T-cell (primary cell): Measurements from ENCODE around the gene FMN1. TPM values are rescaled to one million over a fixed set of nuclear protein-coding genes. Genes with fewer than 3 reads are reported as not detected.
A peak's percentile ranks its signal among the peaks of the same experiment; 100 is the strongest.

Experiments
- ATAC-seq, 4 experiments: fragments of 200-7000 bp in 3 of 4; fragments of 150-1000 bp in 1 of 4; cut with Tn5 transposase; replicated peaks in 1 of 4; 1 replicate in 3 of 4; 2 replicates in 1 of 4; pipeline ENCODE4 v1.10.0; 2021; ENCODE audit warnings: moderate library complexity in 3 of 4, mild to moderate bottlenecking in 2 of 4, moderate number of reproducible peaks in 1 of 4
- CTCF ChIA-PET, 2 donors: fragments of 300-600 bp; sonication (Branson Sonifier 250); formaldehyde crosslinking; loops; one replicate each; lab custom pipeline; 2022; ENCODE audit warnings: antibody characterized with exemption in 2 of 2; lab: Charles Lee
- POLR2A ChIA-PET, 2 donors: fragments of 300-600 bp; sonication (Branson Sonifier 250); formaldehyde crosslinking; loops; one replicate each; lab custom pipeline; 2022; ENCODE audit warnings: antibody characterized with exemption in 2 of 2; lab: Charles Lee
- DNase-seq, 35 experiments: peaks; one replicate each; pipeline versions ENCODE4 v3.0.0 to v3.0.0-alpha.2; 2013 to 2023
- H3K27ac ChIP-seq: one replicate; pipeline ENCODE4 v1.5.1; 2013; ENCODE audit warnings: low read length
- H3K27me3 ChIP-seq, 2 experiments: replicated peaks in 1 of 2; 1 replicate in 1 of 2; 2 replicates in 1 of 2; pipeline versions ENCODE4 v1.6.1 to v1.7.0; 2013; ENCODE audit warnings: low read length in 1 of 2, mixed read lengths in 1 of 2; ENCODE audit not compliant: control insufficient read depth in 2 of 2, insufficient read depth in 2 of 2; ENCODE audit errors: extremely low read depth in 1 of 2
- H3K36me3 ChIP-seq, 2 donors: 1 replicate in 1 of 2; 2 replicates in 1 of 2; pipeline versions ENCODE4 v1.6.1 to v1.7.0; 2013; ENCODE audit warnings: low read length in 1 of 2; ENCODE audit not compliant: control insufficient read depth in 2 of 2, insufficient read depth in 1 of 2; ENCODE audit errors: extremely low read depth in 1 of 2
- H3K4me1 ChIP-seq, 2 experiments: 1 replicate in 1 of 2; 2 replicates in 1 of 2; pipeline versions ENCODE4 v1.6.1 to v1.7.0; 2013; ENCODE audit warnings: low read length in 2 of 2, mixed read lengths in 1 of 2; ENCODE audit not compliant: insufficient read depth in 2 of 2, control insufficient read depth in 1 of 2; ENCODE audit errors: extremely low read depth in 1 of 2
- H3K4me3 ChIP-seq, 2 donors: 1 replicate in 1 of 2; 2 replicates in 1 of 2; pipeline versions ENCODE4 v1.5.1 to v1.7.0; 2013; ENCODE audit warnings: mild to moderate bottlenecking in 2 of 2, low read length in 1 of 2, moderate library complexity in 1 of 2; ENCODE audit not compliant: control insufficient read depth in 1 of 2; ENCODE audit errors: extremely low read depth in 1 of 2
- H3K9me3 ChIP-seq: 2 replicates; pipeline ENCODE4 v1.7.0; 2013
- H3K27ac Mint-ChIP-seq, 2 donors: one replicate each; pipeline ENCODE4 v1.8.0; 2020 to 2021; ENCODE audit warnings: mild to moderate bottlenecking in 2 of 2, mixed read lengths in 2 of 2
- H3K27me3 Mint-ChIP-seq, 2 donors: one replicate each; pipeline ENCODE4 v1.8.0; 2021 to 2022; ENCODE audit warnings: mixed read lengths in 2 of 2
- H3K36me3 Mint-ChIP-seq: one replicate; pipeline ENCODE4 v1.8.0; 2021; ENCODE audit warnings: mixed read lengths
- H3K4me1 Mint-ChIP-seq, 3 donors: one replicate each; pipeline ENCODE4 v1.8.0; 2020 to 2022; ENCODE audit warnings: mixed read lengths in 3 of 3, mild to moderate bottlenecking in 1 of 3
- H3K4me3 Mint-ChIP-seq, 3 donors: one replicate each; pipeline ENCODE4 v1.8.0; 2020 to 2022; ENCODE audit warnings: mild to moderate bottlenecking in 3 of 3, mixed read lengths in 3 of 3, moderate library complexity in 3 of 3
- H3K9me3 Mint-ChIP-seq, 3 donors: one replicate each; pipeline ENCODE4 v1.8.0; 2020 to 2022; ENCODE audit warnings: mixed read lengths in 3 of 3
- WGBS: methylation state at CpG from one replicate; pipeline ENCODE4 v1.1.5; 2013; ENCODE audit warnings: missing lambda C conversion rate; ENCODE audit not compliant: insufficient coverage; 5-methylcytosine and 5-hydroxymethylcytosine counted together
- total RNA-seq, 35 experiments: library from RNA in 6 of 35; stranded (reverse) in 6 of 35; fragments of 120-200 nt in 1 of 35; gene quantifications; one replicate each; pipeline versions ENCODE4 v1.2.1 to v1.2.4 and lab custom pipeline; 2013 to 2026

FMN1 gene
- total RNA-seq, 5 donors from 2014 or later (not counting 1 experiment from before 2014, with no cell fraction given): 0.20 to 22.4 (median 14.9) TPM

DNA sequence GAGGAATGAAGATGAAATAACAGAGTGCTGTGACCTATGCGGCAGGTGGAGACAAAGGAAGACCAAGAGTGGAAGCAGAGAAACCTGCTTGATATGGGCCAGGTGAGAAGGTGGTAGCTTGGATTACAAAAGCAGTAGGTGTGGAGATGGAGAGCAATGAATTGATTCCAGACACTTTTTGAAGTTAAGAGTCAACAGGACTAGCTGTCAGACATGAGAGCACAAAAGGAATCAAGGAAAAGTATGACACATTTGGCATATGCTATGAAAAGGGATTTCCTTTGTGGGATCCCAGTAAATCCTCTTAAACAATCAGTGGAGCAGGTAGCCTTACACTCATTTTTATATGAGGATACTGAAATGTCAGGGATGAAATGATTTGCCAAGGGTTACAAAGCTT, 316.2 kb downstream of the FMN1 start:
- 92% methylated on average over 1 of the region's 1 CpG for WGBS
- no peaks in the 10 kb centered on the region for H3K4me1 Mint-ChIP-seq
- no peaks in the 10 kb centered on the region for H3K9me3 Mint-ChIP-seq
- no peaks in the 10 kb centered on the region for H3K27me3 Mint-ChIP-seq
- CTCF ChIA-PET: no interaction called here
- no peak overlapping the region for H3K27ac Mint-ChIP-seq
- no peaks in the 10 kb centered on the region for H3K27me3 ChIP-seq
- H3K4me3 ChIP-seq: no peak overlapping the region
- H3K4me3 Mint-ChIP-seq: no peak overlapping the region
- no peaks in the 10 kb centered on the region for H3K9me3 ChIP-seq
- H3K27ac ChIP-seq: no peak overlapping the region
- no peak for DNase-seq
- H3K36me3 ChIP-seq: no peaks in the 10 kb centered on the region
- POLR2A ChIA-PET: no interaction called here
- ATAC-seq: no peak
- H3K4me1 ChIP-seq: no peaks in the 10 kb centered on the region
- no peaks in the 10 kb centered on the region for H3K36me3 Mint-ChIP-seq

DNA sequence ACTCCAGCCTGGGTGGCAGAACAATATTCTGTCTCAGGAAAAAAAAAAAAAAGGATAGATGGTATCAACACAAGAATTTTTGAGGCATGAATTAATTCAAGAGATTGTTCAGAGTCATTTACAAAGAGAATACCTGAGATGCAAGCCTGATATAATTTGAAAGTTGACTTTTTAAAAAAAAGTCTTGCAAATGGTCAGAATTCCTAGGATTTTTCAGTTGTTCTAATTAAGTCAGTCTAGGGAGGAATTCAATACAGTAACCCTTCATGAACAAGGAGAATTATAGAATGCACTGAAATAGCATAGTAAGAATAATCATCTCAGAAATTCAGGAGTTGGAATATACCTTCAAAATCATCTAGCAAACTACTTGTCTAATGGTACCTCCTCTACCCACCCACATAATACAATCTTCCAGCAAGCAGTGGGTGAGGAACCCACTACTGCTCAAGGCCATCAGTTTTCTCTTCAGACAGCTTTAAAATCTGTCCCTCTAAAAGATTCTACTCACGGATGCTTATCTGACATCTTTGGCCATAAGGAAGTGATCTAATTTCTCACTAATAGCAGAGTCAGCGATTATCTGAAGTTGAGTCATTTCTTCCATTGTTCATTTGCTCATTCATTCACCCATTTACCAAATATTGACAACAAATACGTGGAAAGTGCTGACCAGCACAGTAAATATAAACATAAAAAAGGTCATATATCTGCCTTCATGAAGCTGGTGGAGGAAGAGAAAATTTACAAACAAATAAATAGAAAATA, 317.1 kb downstream of the FMN1 start:
- ATAC-seq: no peak
- Mint-ChIP-seq H3K9me3 (no peaks in the 10 kb centered on the region), H3K27me3 (no peaks in the 10 kb centered on the region), H3K27ac (no peak overlapping the region), H3K36me3 (no peaks in the 10 kb centered on the region), H3K4me1 (no peaks in the 10 kb centered on the region), H3K4me3 (no peak overlapping the region)
- no CpG with 5 or more reads among the region's 3 CpGs for WGBS
- Histone ChIP-seq H3K4me1 (no peaks in the 10 kb centered on the region), H3K4me3 (no peak overlapping the region), H3K27ac (no peak overlapping the region), H3K27me3 (no peaks in the 10 kb centered on the region), H3K36me3 (no peaks in the 10 kb centered on the region), H3K9me3 (no peaks in the 10 kb centered on the region)
- DNase-seq: no peak
- CTCF ChIA-PET: no interaction called here
- POLR2A ChIA-PET: no interaction called here

DNA sequence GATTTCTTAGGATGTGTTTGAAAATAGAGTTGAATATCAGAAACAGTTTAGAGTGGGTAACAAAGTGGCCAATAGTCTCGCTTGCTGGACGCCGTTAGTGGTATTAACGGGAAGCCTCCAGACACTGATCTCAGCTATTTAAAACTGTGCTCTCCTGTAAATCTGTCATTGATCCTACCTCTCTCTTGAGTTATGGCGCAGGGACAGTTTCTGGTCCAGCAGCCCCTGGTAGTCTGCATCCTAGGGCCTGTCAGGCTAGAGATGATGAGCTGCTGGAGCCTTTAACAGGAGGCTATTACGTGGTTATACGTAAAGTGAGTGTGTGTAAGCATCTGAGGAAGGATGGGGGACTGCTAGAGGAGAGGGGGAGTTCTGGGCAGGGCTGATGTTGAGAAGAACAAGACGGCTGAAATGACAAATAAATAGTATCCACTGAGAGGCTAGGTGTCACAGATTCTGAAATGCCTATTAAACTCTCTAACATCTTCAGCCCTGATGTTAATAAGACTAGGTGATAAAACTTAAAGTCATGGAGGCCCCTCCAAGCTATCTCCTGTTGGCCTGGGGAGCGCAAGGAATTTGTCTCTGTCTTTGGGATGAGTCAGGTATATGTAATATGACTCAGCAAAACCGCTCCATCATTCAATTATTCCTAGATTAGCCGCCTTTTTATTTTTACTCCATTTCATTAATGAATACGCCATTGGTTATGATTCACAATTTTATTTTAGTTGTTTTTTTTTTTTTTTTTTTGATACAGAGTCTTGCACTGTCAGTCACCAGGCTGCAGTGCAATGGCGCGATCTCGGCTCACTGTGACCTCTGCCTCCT, 321.0 kb downstream of the FMN1 start:
- POLR2A ChIA-PET: no interaction called here
- whole genome bisulfite sequencing: 99% methylated on average over 10 of the region's 15 CpGs
- no peak for DNase-seq

DNA sequence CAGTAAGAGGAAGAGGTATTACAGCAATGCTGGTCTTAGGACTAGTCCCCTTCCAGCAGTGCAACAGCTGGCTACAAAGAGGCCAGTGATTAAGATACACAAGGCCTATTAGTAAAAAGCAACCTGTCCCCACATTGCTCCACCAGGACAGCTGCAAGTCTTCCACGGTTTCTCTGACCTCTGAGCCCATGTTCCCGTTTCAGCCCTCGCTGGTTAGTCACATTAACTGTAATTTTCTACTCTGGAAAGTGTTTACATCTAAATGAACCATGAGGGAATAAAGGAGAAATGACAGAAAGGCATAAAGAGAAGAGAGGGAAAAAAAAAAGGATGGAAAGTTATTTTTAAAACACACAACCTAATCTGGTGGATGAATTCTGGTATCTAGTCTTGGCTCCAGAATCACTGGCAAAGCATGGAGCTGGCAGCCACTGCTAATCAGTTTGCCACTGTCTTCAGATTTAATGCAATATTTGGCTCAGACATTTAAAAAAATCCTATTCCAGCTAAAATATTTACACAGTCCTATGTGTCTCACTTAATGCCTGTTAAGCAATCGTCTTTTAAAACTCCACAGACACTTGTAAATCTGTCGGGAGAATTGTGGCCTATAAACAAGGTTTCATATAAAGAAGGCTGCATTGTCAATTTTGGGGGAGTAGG, 321.8 kb downstream of the FMN1 start:
- no peaks in the 10 kb centered on the region for H3K9me3 ChIP-seq
- Mint-ChIP-seq H3K9me3 (no peaks in the 10 kb centered on the region), H3K4me1 (no peaks in the 10 kb centered on the region), H3K36me3 (no peaks in the 10 kb centered on the region), H3K27me3 (no peaks in the 10 kb centered on the region), H3K27ac (no peak overlapping the region), H3K4me3 (no peak overlapping the region)
- no peaks in the 10 kb centered on the region for H3K36me3 ChIP-seq
- CTCF ChIA-PET: no interaction called here
- POLR2A ChIA-PET: no interaction called here
- no peak overlapping the region for H3K4me3 ChIP-seq
- no peaks in the 10 kb centered on the region for H3K27me3 ChIP-seq
- H3K4me1 ChIP-seq: no peaks in the 10 kb centered on the region
- no peak for ATAC-seq
- no peak for DNase-seq
- no CpG with 5 or more reads among the region's 5 CpGs for WGBS
- no peak overlapping the region for H3K27ac ChIP-seq

More for the DNA sequence above, 321.0 kb downstream of the FMN1 start:
- Histone ChIP-seq H3K4me1 (no peaks in the 10 kb centered on the region), H3K27me3 (no peaks in the 10 kb centered on the region), H3K4me3 (no peak overlapping the region), H3K27ac (no peak overlapping the region), H3K9me3 (no peaks in the 10 kb centered on the region), H3K36me3 (no peaks in the 10 kb centered on the region)
- CTCF ChIA-PET: no interaction called here
- Mint-ChIP-seq H3K9me3 (no peaks in the 10 kb centered on the region), H3K27me3 (no peaks in the 10 kb centered on the region), H3K27ac (no peak overlapping the region), H3K4me1 (no peaks in the 10 kb centered on the region), H3K36me3 (no peaks in the 10 kb centered on the region), H3K4me3 (no peak overlapping the region)
- no peak for ATAC-seq

DNA sequence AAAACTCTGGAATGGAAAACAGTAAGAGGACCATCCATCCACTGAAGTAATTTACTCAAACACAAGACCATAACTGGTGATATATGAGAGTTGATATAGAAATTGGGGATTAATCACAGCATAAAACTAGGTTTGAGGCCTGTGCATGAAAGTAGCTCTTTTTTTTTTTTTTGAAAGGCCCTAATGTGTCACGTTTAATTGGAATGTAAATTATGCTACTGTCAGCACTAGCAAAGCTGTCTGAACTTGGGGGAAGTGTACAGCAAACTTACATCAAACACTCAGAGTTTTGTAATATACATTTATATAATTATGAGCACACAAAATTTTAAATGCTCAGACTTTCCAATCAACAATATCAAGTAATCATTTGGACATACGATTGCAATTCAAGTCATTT, 322.6 kb downstream of the FMN1 start:
- ATAC-seq: no peak
- Mint-ChIP-seq H3K4me3 (no peak overlapping the region), H3K4me1 (no peaks in the 10 kb centered on the region), H3K27me3 (no peaks in the 10 kb centered on the region), H3K36me3 (no peaks in the 10 kb centered on the region), H3K9me3 (no peaks in the 10 kb centered on the region), H3K27ac (no peak overlapping the region)
- POLR2A ChIA-PET: interaction anchor here in 1 of 2 donors (0.6 kb wide), 1 partner anchor 18 kb away, joined by 3 read pairs; no protein-coding TSS in a partner anchor
- Histone ChIP-seq H3K4me3 (no peak overlapping the region), H3K4me1 (no peaks in the 10 kb centered on the region), H3K9me3 (no peaks in the 10 kb centered on the region), H3K27me3 (no peaks in the 10 kb centered on the region), H3K36me3 (no peaks in the 10 kb centered on the region), H3K27ac (no peak overlapping the region)
- CTCF ChIA-PET: no interaction called here
- no peak for DNase-seq
- no CpG with 5 or more reads among the region's 2 CpGs for WGBS

DNA sequence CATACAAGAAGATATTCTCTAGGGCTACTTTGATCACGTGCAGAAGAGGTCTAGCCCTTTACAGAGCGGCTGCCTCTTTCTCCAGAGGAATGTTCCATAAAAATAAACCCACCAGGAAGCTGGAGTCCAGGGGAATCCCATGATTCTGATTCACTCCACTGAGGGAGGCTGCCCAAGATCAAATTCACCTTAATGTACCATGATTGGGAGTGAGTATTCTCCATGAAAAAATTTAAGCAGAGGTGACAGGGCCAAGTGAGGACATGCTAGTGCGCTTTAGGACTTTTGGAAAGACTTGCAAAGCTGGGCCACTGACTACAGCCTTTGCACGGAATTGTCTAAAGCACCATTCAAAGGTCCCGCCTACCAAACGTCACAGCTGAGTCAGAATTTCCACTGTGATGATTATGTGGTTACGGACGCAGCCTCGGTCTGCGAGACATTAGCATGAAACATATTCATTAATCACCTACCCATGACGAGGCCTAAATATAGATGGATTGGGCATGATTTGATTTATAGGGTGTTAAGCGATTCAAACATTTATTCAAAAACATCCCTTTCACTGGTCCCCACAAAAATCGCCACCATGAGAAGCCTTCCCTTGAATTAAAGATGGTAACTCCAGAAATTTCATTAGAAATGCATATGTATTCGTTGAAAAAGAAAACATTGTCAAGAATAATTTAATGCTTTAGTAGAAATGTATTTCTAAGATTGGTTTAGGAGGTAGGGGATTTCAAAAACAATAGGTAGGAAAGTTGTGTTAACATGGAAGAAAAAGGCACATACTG, 324.1 kb downstream of the FMN1 start:
- DNase-seq (peak in 1 of 35 experiments; percentile 11), ATAC-seq (no peak)
- no peaks in the 10 kb centered on the region for H3K36me3 ChIP-seq
- no peaks in the 10 kb centered on the region for H3K9me3 ChIP-seq
- no peak overlapping the region for H3K4me3 ChIP-seq
- H3K4me3 Mint-ChIP-seq: no peak overlapping the region
- no peaks in the 10 kb centered on the region for H3K27me3 Mint-ChIP-seq
- no peak overlapping the region for H3K27ac ChIP-seq
- ChIA-PET POLR2A (no interaction called here), CTCF (interaction anchor here in 1 of 2 donors (0.6 kb wide), 1 partner anchor 135 kb away, joined by 3 read pairs; no protein-coding TSS in a partner anchor)
- no peaks in the 10 kb centered on the region for H3K27me3 ChIP-seq
- H3K27ac Mint-ChIP-seq: no peak overlapping the region
- no peaks in the 10 kb centered on the region for H3K9me3 Mint-ChIP-seq
- WGBS: 62% methylated on average over 4 of the region's 14 CpGs
- H3K36me3 Mint-ChIP-seq: no peaks in the 10 kb centered on the region
- H3K4me1 Mint-ChIP-seq: no peaks in the 10 kb centered on the region
- H3K4me1 ChIP-seq: no peaks in the 10 kb centered on the region
